ENCODE data around the gene MAGI2.

Gene MAGI2

DNA sequence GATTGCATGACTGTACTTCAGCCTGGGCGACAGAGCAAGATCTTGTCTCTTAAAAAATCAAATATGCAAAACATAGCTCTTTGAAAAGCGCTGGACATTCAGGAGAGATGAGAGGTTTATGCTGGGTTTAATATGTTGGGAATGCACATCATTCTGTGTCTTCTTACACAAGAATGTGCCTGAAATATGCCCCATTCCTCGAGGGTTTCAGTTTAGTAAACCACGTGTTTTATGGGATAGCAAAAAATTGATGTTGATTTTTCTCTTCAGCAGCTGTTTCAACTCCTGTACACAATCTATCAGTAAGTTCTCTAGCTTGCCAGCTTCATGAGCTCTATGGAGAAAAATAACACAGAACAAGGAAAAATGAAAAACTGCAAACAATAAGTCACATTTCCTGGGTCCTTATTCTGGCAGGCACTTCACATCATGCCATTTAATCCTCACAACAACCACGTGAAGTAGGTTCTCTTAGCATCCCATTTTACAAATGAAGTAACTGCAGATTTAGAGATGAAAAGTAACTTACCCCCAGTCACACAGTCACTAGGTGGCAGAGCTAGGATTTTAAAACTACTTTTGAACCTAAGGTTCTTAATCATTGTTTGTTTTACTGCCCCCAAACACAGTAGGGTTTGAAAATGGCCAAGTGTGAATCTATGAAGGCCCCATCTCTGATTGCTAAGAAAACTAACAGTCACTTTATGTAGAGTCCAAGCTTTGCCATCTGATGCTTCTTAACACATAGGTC lies 1231.3 kb downstream of the MAGI2 start:
- DNase-seq (ENCODE audit: low spot score) = no peak

DNA sequence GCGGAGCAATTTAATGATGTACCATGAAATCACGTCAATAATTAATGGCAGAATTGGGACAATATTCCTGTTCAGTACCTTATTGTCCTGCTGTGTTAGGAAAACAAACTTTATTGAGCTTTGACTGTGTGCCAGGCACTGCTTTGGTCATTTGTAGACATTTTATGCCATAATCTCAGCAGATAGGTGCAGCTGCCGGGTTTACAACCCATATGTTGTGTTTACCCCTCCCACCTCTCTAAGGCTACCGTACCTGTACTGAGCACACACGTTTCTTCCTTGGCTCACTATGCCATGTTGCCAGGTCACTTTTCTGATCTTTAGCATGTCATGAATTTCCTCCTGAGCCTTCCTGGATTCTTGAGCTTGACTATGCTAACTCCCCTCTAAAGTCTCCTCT lies 1232.7 kb downstream of the MAGI2 start:
- DNase-seq (ENCODE audit: low spot score) = no peak

DNA sequence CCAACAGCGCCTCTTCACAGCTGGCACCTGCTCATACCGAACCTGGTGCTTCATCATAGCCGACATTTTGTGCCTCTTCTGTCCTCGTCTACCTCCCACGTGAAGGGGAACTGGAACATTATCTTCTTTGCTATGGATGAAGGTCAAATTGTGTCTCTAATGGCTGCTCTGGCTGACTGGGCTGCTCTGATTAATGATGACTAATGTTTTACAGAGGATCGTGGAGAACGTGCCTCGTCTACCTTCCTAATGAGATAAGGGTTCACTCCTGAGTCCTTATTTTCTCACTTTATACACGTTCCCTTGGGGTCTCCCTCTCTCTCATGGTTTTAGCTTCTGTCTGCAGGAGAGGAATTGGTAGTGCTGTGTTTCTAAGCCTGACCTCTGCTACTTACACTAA lies 1234.6 kb downstream of the MAGI2 start:
- DNase-seq (ENCODE audit: low spot score) = no peak

DNA sequence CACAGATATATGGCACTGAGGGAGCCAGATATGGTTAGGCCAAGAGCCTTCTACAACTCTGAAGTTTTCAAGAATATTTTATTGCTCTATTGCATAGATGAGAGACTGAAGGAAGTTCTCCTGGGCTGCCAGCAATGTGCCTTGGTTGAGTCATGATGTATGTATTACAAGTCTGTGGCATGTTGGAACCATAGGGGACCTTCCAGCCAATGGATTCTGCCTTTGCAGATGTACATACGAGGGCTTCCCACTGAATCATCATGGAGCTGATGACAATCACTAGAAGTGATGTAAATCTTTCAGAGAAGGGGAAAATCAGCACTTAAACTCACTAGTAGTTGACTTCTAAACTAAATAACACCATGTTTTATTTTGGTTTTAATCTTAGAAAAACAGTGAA lies 1235.4 kb downstream of the MAGI2 start:
- no peak for DNase-seq (ENCODE audit: low spot score)

DNA sequence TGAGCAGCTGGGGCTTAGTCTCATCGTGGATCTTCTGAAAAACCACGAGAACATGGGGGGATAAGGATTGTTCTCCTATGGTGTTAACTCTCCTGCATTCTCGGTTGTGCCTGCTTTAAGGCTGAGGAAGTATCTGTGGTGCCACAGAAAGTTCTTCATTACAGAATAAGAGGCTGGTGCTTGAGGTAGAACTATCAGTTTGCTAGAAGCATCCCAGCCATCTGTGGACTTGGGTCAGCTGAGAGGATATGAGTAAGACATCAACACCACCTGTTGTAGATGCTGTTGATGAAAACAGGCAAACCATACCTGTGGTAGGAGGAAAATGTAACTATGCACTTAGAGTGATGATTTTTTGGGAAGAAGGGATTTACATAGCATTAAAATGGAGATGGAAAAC lies 1238.3 kb downstream of the MAGI2 start:
- DNase-seq (ENCODE audit: low spot score) = no peak

DNA sequence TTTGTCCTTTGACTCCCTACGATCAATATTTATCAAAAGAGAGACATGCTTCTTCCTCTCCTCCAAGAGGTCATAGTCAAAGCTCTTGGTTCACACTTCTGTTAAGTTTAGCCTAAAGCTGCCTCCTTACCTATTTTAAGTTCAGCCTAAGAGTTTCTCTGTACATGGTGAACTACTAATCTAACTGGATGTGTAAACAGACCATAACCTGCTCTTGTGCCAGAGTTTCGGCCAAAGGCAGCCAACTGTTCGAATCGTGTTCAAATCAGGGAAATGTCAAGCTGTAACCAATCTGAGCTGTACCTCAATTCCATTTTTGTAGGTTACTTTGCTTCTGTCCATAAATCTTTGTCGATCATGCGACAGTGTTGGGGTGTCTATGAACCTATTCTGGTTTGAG lies 1240.1 kb downstream of the MAGI2 start:
- DNase-seq (ENCODE audit: low spot score) = no peak

DNA sequence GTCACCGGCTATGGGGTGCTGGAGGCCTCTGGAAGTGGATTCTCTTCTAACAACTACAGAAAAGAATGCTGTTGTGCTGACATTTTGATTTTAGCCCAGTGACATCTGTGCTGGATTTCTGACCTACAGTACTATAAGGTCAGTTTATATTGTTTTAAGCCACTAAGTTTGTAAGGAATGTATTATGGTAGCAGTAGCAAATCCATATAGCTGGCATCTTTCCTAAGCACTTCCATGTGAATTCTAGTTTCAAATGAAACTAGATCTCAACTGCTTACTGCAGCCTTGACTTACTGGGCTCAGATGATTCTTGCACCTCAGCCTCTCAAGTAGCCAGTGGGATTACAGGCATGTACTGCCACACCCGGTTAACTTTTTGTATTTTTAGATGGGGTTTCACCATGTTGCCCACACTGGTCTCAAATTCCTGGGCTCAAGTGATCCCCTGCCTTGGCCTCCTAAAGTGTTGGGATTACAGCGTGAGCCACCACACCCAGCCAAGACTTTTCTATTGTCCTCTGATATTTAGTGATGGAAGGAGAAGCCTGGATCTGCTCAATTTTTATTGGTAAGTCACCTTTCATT lies 1240.9 kb downstream of the MAGI2 start:
- no peak for DNase-seq (ENCODE audit: low spot score)

DNA sequence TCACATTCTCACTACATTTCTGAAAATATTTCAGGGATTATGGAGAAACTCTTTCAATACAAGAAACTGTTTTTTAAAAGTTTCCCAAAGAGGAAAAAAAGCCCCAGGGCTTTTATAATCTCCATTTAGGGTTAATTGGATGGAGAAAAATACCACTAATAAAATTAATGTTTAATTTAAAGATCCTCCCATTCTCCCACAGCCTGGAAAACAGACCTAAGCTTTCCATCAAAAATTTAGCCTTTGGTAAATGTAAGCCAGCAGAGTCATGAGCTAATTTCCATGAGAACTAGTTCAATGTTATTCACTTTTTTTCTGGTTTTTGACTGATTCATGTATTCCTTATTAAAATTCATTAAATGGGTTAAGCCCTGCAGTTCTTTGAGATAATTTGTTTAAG lies 1246.2 kb downstream of the MAGI2 start:
- DNase-seq (ENCODE audit: low spot score) = no peak

DNA sequence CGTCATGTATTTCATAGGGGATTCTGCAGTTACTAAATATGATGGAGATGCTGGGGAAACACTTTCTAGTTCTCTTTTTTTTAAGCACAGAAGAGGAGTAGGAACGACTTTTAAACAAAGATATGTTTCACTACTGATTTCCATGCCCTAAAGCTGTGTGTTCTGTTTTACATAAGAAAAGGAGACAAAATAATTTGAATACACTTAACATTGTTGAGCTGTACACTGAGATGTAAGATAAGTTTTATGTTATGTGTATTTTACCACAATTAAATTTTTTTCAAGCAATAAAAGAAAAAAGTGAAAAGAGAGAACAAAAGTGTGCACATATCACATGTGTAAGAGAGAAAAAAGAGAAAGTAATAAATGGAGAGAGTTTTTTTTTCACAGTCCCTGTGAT lies 1246.7 kb downstream of the MAGI2 start:
- no peak for DNase-seq (ENCODE audit: low spot score)

DNA sequence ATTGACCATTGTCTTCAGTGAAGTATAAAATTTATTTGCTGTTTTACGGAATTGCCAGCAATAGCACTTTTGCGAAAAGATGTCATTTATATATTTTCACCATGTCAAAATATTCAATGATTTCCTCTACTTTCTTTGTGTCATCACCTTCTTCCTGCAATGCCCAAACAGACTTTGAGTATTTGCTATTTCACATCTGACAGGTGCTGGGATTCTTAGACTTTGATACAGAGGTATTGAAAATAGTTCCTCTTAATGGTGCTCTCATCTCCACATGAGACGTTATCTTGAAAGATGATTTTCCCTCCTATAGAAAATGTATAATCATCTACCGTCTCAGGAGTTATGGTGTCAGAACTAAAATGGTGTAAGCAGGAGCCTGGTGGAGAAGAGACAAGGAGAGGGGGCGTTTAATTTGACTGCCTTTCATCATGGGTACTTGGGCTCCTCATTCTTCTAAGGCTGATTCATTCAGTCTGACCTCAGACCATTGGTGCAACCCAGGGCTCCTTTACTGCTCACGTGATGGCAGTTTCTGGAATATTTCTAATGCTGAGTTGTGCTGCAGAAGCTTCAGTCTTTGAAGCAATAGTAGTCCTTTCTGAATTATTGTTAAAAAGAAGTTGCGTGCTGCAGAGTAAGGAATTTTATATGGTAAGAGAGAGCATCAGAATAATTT lies 1250.3 kb downstream of the MAGI2 start:
- no peak for DNase-seq (ENCODE audit: low spot score)

DNA sequence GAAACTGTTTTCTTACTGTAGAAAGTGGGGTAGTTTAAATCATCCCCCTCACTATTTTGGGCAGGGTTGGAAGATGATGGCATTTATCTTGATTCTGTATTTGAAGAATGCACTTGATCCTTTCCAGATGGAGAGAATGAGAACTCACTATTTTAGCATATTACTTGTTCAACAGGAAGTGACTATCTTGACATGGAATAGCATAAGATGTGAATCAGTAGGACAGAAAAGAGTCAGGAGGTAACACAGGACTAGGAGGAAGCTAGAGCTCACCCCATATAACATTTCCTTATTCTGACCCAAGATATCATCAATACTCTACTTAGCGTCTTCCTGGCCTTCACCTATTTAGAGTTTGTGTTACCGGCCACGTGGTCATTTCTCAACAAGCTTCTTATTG lies 1254.7 kb downstream of the MAGI2 start:
- DNase-seq (ENCODE audit: low spot score) = no peak

DNA sequence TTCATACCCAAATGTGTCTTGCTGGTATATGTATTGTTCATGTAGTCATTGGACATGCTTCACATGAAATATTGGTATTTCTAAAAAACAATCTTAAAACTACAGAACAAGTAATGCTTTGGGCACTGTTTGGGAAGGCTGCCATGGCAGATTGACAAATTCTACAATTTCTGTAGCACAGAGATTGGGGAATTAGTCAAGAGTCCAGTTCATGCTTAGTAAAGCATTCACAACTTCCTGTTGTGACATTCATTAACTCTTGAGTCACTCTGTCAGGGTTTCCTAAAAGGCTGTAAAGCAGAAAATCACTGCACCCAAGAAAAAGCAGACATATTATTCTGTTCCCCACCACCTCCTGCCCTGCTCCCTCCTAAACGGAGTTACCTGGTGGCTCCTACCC lies 1256.0 kb downstream of the MAGI2 start:
- DNase-seq (ENCODE audit: low spot score) = no peak

DNA sequence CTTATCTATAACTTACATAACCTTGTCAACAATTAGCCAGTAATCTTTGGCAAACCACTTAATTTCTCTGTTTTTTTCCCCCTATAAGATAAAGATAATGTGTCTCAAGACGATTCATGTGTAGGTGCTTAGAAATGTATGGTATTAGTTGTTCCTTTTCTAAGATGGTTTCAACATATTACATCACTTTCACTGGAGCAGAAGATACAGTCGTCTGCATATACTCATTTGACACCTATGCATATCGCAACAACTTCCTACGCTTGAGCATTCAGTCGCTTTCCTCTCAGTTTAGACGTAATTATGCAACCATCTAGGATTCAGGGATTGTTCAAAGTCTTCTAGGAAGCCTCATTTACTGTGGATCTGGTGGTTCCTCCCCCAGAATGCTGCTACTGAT lies 1258.2 kb downstream of the MAGI2 start:
- no peak for DNase-seq (ENCODE audit: low spot score)

DNA sequence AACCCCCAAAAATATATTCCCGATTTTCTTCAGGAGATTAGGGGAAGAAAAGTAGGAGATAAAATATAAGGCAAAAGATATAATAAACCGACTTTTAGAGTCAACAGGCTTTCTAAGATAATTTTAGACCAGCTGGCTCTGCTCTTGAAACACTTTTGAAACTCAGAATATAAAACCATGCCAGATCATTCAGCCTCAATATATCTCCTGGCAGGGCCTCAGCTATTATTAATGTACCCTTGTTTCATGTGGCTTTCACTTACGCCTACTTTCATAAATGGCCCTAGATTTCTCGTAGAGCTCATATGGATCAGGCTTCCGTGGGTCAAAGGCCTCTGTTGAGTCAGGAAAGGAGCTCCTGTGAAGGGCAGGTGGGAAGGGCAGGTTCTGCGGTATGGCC lies 1258.9 kb downstream of the MAGI2 start:
- DNase-seq (ENCODE audit: low spot score) = no peak

DNA sequence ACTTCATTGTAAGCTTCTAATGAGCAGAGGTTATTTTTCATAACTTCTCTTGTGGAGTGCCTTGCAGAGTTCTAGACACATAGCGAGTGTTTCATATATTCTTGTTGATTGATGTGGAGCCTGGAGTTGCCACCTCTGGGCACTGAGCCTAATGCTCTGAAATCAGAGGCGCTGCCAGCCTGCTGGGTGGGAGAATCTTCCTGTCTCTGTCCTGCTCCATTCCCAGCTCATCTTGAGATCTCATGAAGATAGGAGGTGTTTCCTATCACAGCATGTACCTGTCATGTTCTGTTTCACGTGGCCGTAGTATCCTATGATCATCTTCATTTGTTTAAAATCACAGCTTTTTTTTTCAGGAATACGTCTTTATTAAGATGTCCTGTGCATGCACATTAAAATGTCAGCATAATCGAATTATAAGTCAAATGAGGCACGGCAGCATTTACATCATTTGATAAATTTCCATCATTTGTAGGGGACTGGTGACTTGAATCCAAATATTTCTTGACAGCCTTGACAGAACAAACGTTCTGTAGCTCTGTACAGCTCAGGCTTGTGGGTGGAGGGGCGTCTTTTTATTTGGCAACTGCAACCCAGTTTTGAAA lies 1261.9 kb downstream of the MAGI2 start:
- DNase-seq (ENCODE audit: low spot score) = no peak

DNA sequence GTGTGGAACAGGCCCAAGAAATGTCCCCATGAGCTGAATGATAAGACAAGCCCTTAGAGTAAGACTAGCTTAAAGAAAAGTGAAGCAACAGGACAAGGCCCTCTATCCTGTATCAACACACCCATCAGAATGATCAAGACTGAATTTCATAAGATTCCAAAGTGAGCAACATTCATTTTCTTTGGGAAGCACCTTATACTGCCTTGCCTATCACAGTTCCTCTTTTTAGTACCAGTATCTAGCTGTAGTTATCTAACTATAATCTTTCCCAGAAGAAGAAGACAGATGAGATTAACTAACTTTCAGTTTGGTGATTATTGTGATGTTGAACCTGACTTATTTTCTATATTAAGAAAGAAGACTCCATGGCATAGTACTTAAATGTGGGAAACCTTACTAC lies 1263.7 kb downstream of the MAGI2 start:
- DNase-seq (ENCODE audit: low spot score) = no peak

DNA sequence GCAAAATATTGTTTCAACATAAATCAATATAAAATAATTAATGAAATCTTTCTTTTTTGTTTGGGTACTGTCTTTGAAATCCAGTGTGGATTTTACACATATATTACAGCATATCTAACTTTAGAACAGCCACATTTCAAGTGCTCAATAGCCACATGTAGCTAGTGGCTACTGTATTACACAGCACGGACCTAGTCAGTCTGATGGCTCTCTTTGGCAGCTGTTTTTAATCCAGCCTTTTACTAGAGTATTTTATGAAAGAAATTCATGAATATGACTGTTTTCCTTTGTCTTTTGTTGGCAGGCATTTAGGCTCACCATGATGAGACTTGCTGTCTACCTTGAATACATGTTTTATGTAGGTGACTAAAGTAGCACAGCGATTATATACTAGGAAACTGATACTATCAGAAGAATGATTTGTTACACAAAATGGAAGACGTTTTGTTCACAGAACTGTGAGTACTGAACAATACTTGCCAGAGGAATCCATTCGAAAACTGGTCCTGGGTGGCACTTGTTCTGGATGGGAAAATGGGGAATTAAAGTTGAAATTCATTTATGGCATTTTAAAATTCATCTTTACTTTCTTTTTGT lies 1268.2 kb downstream of the MAGI2 start:
- no peak for DNase-seq (ENCODE audit: low spot score)

DNA sequence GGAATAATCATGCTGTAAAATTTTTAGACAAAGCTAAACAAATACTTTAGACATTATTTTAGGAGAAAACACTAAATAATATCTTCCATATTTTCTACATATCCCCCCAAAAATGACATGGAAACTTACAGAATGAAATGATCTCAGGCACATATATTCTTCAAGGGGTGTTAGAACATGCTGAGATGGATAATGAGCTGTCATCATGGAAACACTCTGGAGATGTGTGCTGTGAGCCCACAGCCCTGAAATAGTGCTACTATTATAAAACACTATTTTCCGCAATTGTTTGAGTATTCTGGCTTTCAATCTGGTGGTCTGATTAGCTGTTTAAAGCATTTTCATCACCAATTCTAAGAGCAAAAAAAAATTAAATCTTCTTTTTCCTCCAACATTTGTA lies 1269.2 kb downstream of the MAGI2 start:
- no peak for DNase-seq (ENCODE audit: low spot score)

DNA sequence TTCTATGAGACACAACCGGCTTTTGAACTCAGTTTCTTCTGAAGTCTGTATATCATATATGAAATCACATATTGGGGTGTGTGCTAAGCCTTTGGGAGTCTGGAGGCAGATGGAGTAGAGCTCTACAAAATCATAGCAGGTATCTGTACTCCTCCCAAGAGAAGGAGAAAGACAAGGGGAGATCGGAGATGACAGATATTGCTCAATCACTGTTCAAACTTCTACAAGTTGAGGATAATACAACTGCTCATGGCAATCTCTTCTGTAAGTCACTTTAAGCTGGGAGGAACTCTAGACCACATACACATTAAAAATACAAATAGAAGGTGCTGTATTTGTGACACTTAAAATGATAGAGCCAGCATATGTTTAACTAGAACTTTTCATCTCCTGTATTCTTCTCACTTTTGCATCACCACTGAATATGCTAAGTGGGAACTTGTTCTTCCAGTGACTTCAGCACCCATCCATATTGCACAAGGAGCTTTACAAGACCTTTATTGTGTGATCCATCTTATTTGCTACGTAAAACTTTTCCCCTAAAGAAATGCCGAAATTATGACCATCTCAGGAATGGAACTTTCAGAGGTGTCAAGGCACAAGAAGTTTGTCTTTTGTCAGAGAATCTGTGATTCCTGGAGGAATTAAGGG lies 1273.5 kb downstream of the MAGI2 start:
- DNase-seq (ENCODE audit: low spot score) = no peak

DNA sequence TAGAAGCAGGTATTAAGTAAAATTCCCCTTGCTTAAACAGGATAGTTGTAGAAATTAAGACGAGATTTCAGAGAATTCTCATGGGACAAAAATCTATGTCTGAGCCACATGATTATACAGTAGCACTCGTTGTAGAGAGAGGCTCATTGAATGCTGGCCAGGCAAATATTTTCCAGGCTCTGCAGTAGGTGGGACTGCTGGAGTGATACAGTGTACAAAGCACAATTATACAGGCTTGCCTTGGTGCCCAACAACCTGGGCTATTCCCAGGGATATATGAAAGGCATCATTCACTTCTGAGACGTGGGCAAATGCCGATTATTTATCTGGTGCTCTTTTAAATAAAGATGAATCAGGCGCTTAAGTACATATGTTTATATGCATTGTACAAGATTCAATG lies 1274.3 kb downstream of the MAGI2 start:
- no peak for DNase-seq (ENCODE audit: low spot score)

DNA sequence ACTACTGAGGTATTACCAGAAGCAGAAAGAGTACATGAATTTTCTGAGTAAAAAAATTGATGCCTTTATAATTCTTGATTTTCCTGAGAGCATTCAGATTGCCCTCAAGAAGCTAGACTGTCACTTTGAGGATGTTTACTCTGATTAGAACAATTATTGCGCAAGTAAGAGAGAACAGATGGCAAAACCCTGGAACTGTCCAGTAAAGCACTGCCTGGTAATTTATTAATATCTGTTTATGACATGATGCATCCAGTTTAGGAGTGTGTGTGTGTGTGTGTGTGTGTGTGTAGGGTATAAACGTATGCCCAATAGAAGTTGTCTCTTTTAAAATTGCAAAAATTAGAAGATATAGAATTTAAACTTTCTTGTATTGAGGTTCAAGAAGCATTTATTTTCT lies 1275.1 kb downstream of the MAGI2 start:
- no peak for DNase-seq (ENCODE audit: low spot score)

DNA sequence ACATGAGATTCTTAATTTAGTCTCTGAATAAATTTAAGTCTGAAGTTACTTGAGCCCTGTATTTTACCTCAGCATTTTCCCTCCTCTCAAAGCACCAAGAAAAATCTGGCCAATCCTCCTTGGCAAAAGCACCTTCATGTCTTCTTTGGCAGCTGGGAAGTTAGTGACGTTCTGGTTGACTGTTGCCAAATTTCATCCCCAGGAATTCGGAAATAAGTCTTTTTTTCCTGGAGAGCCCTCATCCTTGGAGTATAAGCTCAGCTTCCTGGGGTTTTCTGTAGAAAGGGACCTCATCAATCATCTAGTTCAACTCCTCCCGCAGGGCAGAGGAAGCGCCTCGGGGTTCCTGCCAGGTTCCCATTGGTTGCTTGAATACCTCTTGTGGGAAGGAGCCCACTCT lies 1277.3 kb downstream of the MAGI2 start:
- DNase-seq (ENCODE audit: low spot score) = no peak

Measured in germinal center (tissue), 1 donor.